CD4-positive, alpha-beta T cell (primary cell): ENCODE data around the gene IQGAP2. TPM values are rescaled to one million over a fixed set of nuclear protein-coding genes. Genes with fewer than 3 reads are reported as not detected.
A peak's percentile ranks its signal among the peaks of the same experiment; 100 is the strongest.

Experiments
- ATAC-seq: fragments of 200-7000 bp; cut with Tn5 transposase; one replicate; pipeline ENCODE4 v1.10.0; 2022; ENCODE audit warnings: mild to moderate bottlenecking; ENCODE audit not compliant: poor library complexity
- CTCF ChIA-PET: fragments of 350-600 bp; sonication (Branson Sonifier 250); formaldehyde crosslinking; loops from one replicate; lab custom pipeline; 2021; ENCODE audit warnings: antibody characterized with exemption, inconsistent platforms; lab: Charles Lee
- POLR2A ChIA-PET: fragments of 350-600 bp; sonication (Branson Sonifier 250); formaldehyde crosslinking; loops from one replicate; lab custom pipeline; 2021; ENCODE audit warnings: antibody characterized with exemption, inconsistent platforms; lab: Charles Lee
- DNase-seq, 14 experiments: peaks; one replicate each; pipeline ENCODE4 v3.0.0-alpha.2; 2013 to 2020; ENCODE audit warnings: mixed read lengths in 2 of 14
- H3K27ac ChIP-seq, 2 donors: one replicate each; pipeline versions ENCODE4 v1.5.1 to v1.7.0; 2013; ENCODE audit warnings: low read length in 2 of 2, low read depth in 1 of 2, mild to moderate bottlenecking in 1 of 2
- H3K27me3 ChIP-seq, 2 experiments: 1 replicate in 1 of 2; 2 replicates in 1 of 2; pipeline versions ENCODE4 v1.6.1 to v1.7.0; 2013; ENCODE audit warnings: low read length in 2 of 2, control low read depth in 1 of 2, mild to moderate bottlenecking in 1 of 2, moderate library complexity in 1 of 2; ENCODE audit not compliant: insufficient read depth in 2 of 2, control insufficient read depth in 1 of 2
- H3K36me3 ChIP-seq: one replicate; pipeline ENCODE4 v1.6.1; 2013; ENCODE audit warnings: low read length, control low read depth; ENCODE audit not compliant: insufficient read depth
- H3K4me1 ChIP-seq: one replicate; pipeline ENCODE4 v1.6.1; 2013; ENCODE audit warnings: low read length, control low read depth; ENCODE audit not compliant: insufficient read depth
- H3K4me3 ChIP-seq: one replicate; pipeline ENCODE4 v1.5.1; 2013; ENCODE audit warnings: mild to moderate bottlenecking, low read length, moderate library complexity
- H3K9me3 ChIP-seq, 2 experiments: 1 replicate in 1 of 2; 2 replicates in 1 of 2; pipeline versions ENCODE4 v1.6.1 to v1.7.0; 2013; ENCODE audit warnings: low read length in 2 of 2, mild to moderate bottlenecking in 2 of 2, control low read depth in 1 of 2, moderate library complexity in 1 of 2; ENCODE audit not compliant: control insufficient read depth in 1 of 2, insufficient read depth in 1 of 2
- H3K27ac Mint-ChIP-seq: one replicate; pipeline ENCODE4 v1.8.0; 2020; ENCODE audit warnings: mixed read lengths
- H3K27me3 Mint-ChIP-seq: one replicate; pipeline ENCODE4 v1.8.0; 2021; ENCODE audit warnings: mixed read lengths
- H3K36me3 Mint-ChIP-seq: one replicate; pipeline ENCODE4 v1.8.0; 2021; ENCODE audit warnings: low read depth, mixed read lengths
- H3K4me1 Mint-ChIP-seq: one replicate; pipeline ENCODE4 v1.8.0; 2021; ENCODE audit warnings: low read depth, mixed read lengths
- H3K4me3 Mint-ChIP-seq: one replicate; pipeline ENCODE4 v1.8.0; 2020; ENCODE audit warnings: mild to moderate bottlenecking, mixed read lengths
- H3K9me3 Mint-ChIP-seq: one replicate; pipeline ENCODE4 v1.8.0; 2020; ENCODE audit warnings: mixed read lengths
- intact Hi-C, 2 experiments: fragments of 100-400 bp; cut with DNase I in 1 of 2; cut with micrococcal nuclease in 1 of 2; formaldehyde crosslinking; loops; one replicate each; pipeline versions ENCODE4 v1.15.1 to v1.9.0; 2023 to 2025; cut with DNase I, micrococcal nuclease
- total RNA-seq, 174 experiments: library from RNA in 2 of 174; stranded (reverse) in 2 of 174; gene quantifications; one replicate each; pipeline ENCODE4 v1.2.3 and lab custom pipeline; 2021 to 2026
- TF ChIP-seq, protein P1 (sequence below): fragments of 200-600 bp; IDR thresholded peaks from one replicate; pipeline ENCODE4 v1.8.0; 2022; ENCODE audit warnings: antibody characterized with exemption, mild to moderate bottlenecking

The IQGAP2 gene
- total RNA-seq, 2 experiments from 2014 or later = 58.8 TPM

DNA sequence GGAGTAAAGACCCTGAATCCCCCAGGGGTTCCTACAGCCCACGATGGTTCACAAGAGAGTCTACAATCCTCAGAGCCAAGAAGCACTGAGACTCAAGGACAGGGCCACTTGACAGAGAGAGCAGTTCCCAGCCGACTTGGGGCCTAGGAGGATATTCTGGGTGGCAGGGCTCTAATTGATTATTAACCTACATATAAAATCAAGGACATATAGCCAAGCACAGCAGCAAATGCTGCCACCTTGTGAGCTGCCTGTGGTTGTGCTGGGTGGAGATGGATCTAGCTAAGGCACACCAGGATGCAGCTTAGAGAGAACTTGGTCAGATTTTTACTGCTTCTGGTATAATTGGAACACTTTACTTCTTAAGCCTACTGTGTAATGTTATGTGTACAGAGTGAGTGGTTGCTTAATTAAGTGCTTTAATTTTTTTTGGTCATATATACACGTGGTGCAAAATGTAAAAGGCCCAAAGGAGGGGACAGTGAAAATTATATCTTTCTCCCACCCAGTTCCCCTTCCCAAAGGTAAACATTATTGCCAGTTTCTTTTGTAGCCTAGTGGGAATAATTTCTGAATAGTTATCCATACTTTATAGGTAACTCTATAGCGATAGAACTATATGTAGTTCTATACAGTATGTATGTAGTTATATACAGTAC is 141.3 kb downstream of the IQGAP2 start:
- Histone ChIP-seq H3K36me3 (no peaks in the 10 kb centered on the region), H3K27ac (peak overlapping the region; percentile 77 to 80), H3K4me3 (peak overlapping the region; percentile 7), H3K4me1 (peaks cover 76% of the 10 kb centered on the region), H3K27me3 (no peaks in the 10 kb centered on the region), H3K9me3 (no peaks in the 10 kb centered on the region)
- Mint-ChIP-seq H3K4me3 (peak overlapping the region; percentile 78), H3K27me3 (no peaks in the 10 kb centered on the region), H3K36me3 (peaks cover 6% of the 10 kb centered on the region), H3K9me3 (no peaks in the 10 kb centered on the region), H3K27ac (peak overlapping the region; percentile 98), H3K4me1 (peaks cover 84% of the 10 kb centered on the region)
- DNase-seq = peak; percentile 37 to 85 (median 57)
- TF ChIP-seq, protein P1, sequence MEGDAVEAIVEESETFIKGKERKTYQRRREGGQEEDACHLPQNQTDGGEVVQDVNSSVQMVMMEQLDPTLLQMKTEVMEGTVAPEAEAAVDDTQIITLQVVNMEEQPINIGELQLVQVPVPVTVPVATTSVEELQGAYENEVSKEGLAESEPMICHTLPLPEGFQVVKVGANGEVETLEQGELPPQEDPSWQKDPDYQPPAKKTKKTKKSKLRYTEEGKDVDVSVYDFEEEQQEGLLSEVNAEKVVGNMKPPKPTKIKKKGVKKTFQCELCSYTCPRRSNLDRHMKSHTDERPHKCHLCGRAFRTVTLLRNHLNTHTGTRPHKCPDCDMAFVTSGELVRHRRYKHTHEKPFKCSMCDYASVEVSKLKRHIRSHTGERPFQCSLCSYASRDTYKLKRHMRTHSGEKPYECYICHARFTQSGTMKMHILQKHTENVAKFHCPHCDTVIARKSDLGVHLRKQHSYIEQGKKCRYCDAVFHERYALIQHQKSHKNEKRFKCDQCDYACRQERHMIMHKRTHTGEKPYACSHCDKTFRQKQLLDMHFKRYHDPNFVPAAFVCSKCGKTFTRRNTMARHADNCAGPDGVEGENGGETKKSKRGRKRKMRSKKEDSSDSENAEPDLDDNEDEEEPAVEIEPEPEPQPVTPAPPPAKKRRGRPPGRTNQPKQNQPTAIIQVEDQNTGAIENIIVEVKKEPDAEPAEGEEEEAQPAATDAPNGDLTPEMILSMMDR = peak; percentile 86
- intact Hi-C loops = loop anchor here (1.0 to 10.0 kb wide), 7 partner anchors 72 to 830 kb away; partner anchors contain the start of genes POC5 (in 2 of the 2) and IQGAP2 (in 1 of the 2)
- POLR2A ChIA-PET = interaction anchor here (0.7 to 3.8 kb wide), 9 partner anchors 21 to 486 kb away, joined by 3 to 136 read pairs (median 6); partner anchors contain the start of genes AGGF1 and IQGAP2
- CTCF ChIA-PET = interaction anchor here (0.6 to 3.3 kb wide), 16 partner anchors 9 to 369 kb away, joined by 3 to 75 read pairs (median 4); partner anchors contain the start of gene IQGAP2
- ATAC-seq = peak; percentile 20

- Mint-ChIP-seq H3K9me3 (no peaks in the 10 kb centered on the region), H3K36me3 (peaks cover 10% of the 10 kb centered on the region), H3K4me1 (peaks cover 83% of the 10 kb centered on the region), H3K4me3 (no peak overlapping the region), H3K27me3 (no peaks in the 10 kb centered on the region), H3K27ac (peak overlapping the region; percentile 92)
- Histone ChIP-seq H3K27ac (no peak overlapping the region), H3K27me3 (no peaks in the 10 kb centered on the region), H3K4me1 (peaks cover 73% of the 10 kb centered on the region), H3K36me3 (no peaks in the 10 kb centered on the region), H3K4me3 (no peak overlapping the region), H3K9me3 (no peaks in the 10 kb centered on the region)
- POLR2A ChIA-PET = no interaction called here
- intact Hi-C loops = loop anchor here (2.0 to 10.0 kb wide), 6 partner anchors 142 to 830 kb away; partner anchors contain the start of genes POC5 (in 2 of the 2) and IQGAP2 (in 1 of the 2)
- DNase-seq (no peak), ATAC-seq (no peak)
- TF ChIP-seq, protein P1 = no peak
- CTCF ChIA-PET = interaction anchor here (1.0 to 3.3 kb wide), 3 partner anchors 71 to 176 kb away, joined by 4 to 75 read pairs (median 7); partner anchors contain the start of gene IQGAP2
These were observed 142.1 kb downstream of the IQGAP2 start for GRCh38 chr5:76545184-76545583.

DNA sequence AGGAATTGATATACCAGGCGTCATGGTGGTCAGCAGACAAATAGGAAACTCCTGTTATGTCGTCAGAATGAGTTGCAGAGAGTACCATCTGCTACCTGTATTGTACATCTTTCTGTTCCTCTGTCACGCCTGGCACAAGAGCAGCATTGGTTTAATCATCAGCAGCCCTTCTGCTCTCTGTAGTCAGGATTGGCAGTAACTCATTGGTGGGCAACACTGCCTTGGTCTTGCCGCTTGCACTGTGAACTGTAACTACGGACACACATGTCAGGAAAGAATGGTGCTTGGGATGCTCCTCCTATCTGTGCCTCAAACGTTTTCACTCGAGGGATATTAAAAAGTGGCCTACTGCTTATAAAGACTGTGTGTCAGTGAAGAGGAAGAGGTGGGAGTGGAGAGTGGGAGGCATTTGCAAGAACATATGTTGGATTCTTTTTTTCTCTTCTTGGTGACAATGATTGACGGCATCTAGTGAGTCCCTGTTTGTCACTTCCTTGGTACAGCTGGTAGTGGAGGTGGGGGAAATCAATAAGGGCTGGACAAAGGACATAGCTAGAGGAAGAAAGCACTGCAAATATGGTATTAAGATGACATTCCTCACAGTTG is 143.5 kb downstream of the IQGAP2 start:
- Histone ChIP-seq H3K27ac (peak overlapping the region; percentile 71 to 82), H3K27me3 (no peaks in the 10 kb centered on the region), H3K4me1 (peaks cover 64% of the 10 kb centered on the region), H3K9me3 (no peaks in the 10 kb centered on the region), H3K36me3 (no peaks in the 10 kb centered on the region), H3K4me3 (peak overlapping the region; percentile 27)
- ATAC-seq (no peak), DNase-seq (peak in 5 of 14 experiments; percentile 10 to 64 (median 56))
- Mint-ChIP-seq H3K27me3 (no peaks in the 10 kb centered on the region), H3K36me3 (peaks cover 10% of the 10 kb centered on the region), H3K4me3 (peak overlapping the region; percentile 67), H3K9me3 (no peaks in the 10 kb centered on the region), H3K4me1 (peaks cover 69% of the 10 kb centered on the region), H3K27ac (peak overlapping the region; percentile 92)
- TF ChIP-seq, protein P1 = no peak
- ChIA-PET POLR2A (interaction anchor here (0.6 to 3.1 kb wide), 20 partner anchors 8 to 1310 kb away, joined by 3 to 79 read pairs (median 4); partner anchors contain the start of genes AGGF1, ANKRD31 and IQGAP2), CTCF (interaction anchor here (0.8 to 4.9 kb wide), 5 partner anchors 23 to 215 kb away, joined by 3 to 35 read pairs (median 6); partner anchors contain the start of gene IQGAP2)
- intact Hi-C loops = loop anchor here (1.0 to 10.0 kb wide), 8 partner anchors 36 to 832 kb away; partner anchors contain the start of gene POC5 (in 2 of the 2)
